ENCODE data around the gene ADIPOR2.

The ADIPOR2 gene

DNA sequence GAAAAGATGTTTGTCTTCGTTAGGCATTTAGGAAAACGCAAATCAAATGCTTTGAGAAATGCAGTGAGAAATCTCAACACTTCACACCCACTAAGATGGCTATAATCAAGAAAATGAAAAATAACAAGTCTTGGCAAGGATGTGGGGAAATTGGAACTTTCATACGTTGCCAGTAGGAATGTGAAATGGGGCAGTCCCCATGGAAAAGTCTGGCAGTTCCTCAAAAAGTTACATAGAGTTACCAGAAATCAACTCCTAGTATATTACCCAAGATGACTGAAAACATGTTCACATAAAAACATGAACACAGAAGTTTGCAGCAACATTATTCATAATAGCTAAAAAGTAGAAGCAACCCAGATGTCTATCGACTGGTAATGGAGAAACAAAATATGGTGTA, 88.0 kb downstream of the ADIPOR2 start:
- Histone ChIP-seq H3K27ac (ENCODE audit: low read length) (no peak overlapping the region), H3K9ac (ENCODE audit: low read depth, low read length) (no peak overlapping the region), H3K4me2 (ENCODE audit: insufficient read depth, low read length) (no peak overlapping the region), H3K27me3 (ENCODE audit: insufficient read depth, low read length, poor library complexity) (no peaks in the 10 kb centered on the region), H2AFZ (ENCODE audit: low read depth, low read length) (no peak overlapping the region), H3K4me1 (ENCODE audit: insufficient read depth, low read length) (no peaks in the 10 kb centered on the region), H4K20me1 (ENCODE audit: insufficient read depth, low read length) (peaks cover 10% of the 10 kb centered on the region), H3K9me3 (ENCODE audit: insufficient read depth, low read length, severe bottlenecking) (no peaks in the 10 kb centered on the region), H3K4me3 (ENCODE audit: low read depth in 1 of 2, low read length in 2 of 2) (no peak overlapping the region), H3K36me3 (ENCODE audit: insufficient read depth, low read length) (peaks cover 68% of the 10 kb centered on the region), H3K79me2 (ENCODE audit: insufficient read depth, low read length) (peaks cover 10% of the 10 kb centered on the region; the same call in 1 of the 2 replicates)
- ATAC-seq (ENCODE audit: insufficient read depth, low read depth): no peak
- DNase-seq: no peak
- TF ChIP-seq, protein P1, sequence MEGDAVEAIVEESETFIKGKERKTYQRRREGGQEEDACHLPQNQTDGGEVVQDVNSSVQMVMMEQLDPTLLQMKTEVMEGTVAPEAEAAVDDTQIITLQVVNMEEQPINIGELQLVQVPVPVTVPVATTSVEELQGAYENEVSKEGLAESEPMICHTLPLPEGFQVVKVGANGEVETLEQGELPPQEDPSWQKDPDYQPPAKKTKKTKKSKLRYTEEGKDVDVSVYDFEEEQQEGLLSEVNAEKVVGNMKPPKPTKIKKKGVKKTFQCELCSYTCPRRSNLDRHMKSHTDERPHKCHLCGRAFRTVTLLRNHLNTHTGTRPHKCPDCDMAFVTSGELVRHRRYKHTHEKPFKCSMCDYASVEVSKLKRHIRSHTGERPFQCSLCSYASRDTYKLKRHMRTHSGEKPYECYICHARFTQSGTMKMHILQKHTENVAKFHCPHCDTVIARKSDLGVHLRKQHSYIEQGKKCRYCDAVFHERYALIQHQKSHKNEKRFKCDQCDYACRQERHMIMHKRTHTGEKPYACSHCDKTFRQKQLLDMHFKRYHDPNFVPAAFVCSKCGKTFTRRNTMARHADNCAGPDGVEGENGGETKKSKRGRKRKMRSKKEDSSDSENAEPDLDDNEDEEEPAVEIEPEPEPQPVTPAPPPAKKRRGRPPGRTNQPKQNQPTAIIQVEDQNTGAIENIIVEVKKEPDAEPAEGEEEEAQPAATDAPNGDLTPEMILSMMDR (IDR thresholded peaks at IDR 0.05; ENCODE audit: borderline replicate concordance, extremely low read depth, low read length, poor library complexity, severe bottlenecking): no peak
- no peak for TF ChIP-seq EZH2 (IDR thresholded peaks at IDR 0.05; ENCODE audit: borderline replicate concordance, low read depth, low read length, severe bottlenecking)

DNA sequence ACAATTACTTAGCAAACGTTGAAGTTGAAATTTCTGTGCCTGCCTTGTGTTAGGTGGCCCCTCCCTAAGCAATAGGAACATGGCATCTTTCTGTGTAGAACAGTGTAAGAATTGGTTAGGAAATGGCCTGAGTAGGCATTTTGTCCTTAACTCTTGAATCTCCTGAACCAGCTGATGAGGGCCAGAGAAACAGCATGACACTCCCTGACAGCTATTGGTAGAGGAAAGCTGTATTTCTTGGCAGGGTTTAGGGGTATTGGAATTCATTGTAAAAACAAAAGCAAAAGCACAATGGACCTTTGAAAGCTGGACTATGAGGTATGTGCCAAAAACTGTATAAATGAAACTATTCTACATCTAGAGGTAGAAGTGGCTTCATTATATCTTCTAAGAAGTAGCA, 88.9 kb downstream of the ADIPOR2 start:
- H3K27ac ChIP-seq (ENCODE audit: low read length): no peak overlapping the region
- H2AFZ ChIP-seq (ENCODE audit: low read depth, low read length): no peak overlapping the region
- H3K9ac ChIP-seq (ENCODE audit: low read depth, low read length): no peak overlapping the region
- TF ChIP-seq EZH2 (IDR thresholded peaks at IDR 0.05; ENCODE audit: borderline replicate concordance, low read depth, low read length, severe bottlenecking): no peak
- TF ChIP-seq, protein P1 (IDR thresholded peaks at IDR 0.05; ENCODE audit: borderline replicate concordance, extremely low read depth, low read length, poor library complexity, severe bottlenecking): no peak
- no peak overlapping the region for H3K4me3 ChIP-seq (ENCODE audit: low read depth in 1 of 2, low read length in 2 of 2)
- H3K4me2 ChIP-seq (ENCODE audit: insufficient read depth, low read length): no peak overlapping the region
- no peaks in the 10 kb centered on the region for H3K9me3 ChIP-seq (ENCODE audit: insufficient read depth, low read length, severe bottlenecking)
- H4K20me1 ChIP-seq (ENCODE audit: insufficient read depth, low read length): peaks cover 7% of the 10 kb centered on the region
- peaks cover 67% of the 10 kb centered on the region for H3K36me3 ChIP-seq (ENCODE audit: insufficient read depth, low read length)
- ATAC-seq (ENCODE audit: insufficient read depth, low read depth) (no peak), DNase-seq (no peak)
- H3K27me3 ChIP-seq (ENCODE audit: insufficient read depth, low read length, poor library complexity): no peaks in the 10 kb centered on the region
- no peaks in the 10 kb centered on the region for H3K4me1 ChIP-seq (ENCODE audit: insufficient read depth, low read length)
- H3K79me2 ChIP-seq (ENCODE audit: insufficient read depth, low read length): peaks cover 7% of the 10 kb centered on the region; the same call in 1 of the 2 replicates

DNA sequence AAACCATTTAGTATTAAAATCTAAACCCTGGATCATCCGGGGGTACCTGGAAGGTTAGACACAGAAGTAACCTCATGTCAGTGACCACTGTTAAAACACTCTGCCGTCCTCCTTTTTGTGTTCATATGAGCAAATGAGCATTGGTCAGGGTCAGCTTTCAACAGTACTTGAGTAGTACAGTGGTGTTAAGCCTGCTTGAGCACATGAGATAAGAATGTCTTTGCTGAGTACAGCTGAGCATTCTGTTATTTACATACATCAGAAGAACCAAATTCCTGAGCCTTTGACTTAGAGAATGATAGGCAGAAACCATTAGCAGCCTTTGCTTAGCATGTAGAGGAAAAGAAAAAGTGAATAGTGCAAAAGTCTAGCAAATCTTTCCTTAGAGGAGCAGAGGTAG, 90.9 kb downstream of the ADIPOR2 start:
- H3K36me3 ChIP-seq (ENCODE audit: insufficient read depth, low read length): peaks cover 71% of the 10 kb centered on the region
- ATAC-seq (ENCODE audit: insufficient read depth, low read depth) (no peak), DNase-seq (no peak)
- H4K20me1 ChIP-seq (ENCODE audit: insufficient read depth, low read length): no peaks in the 10 kb centered on the region; the same call in 1 of the 2 replicates
- H3K4me3 ChIP-seq (ENCODE audit: low read depth in 1 of 2, low read length in 2 of 2): no peak overlapping the region
- no peak overlapping the region for H3K4me2 ChIP-seq (ENCODE audit: insufficient read depth, low read length)
- no peaks in the 10 kb centered on the region for H3K79me2 ChIP-seq (ENCODE audit: insufficient read depth, low read length)
- H3K9ac ChIP-seq (ENCODE audit: low read depth, low read length): no peak overlapping the region
- no peaks in the 10 kb centered on the region for H3K27me3 ChIP-seq (ENCODE audit: insufficient read depth, low read length, poor library complexity)
- H2AFZ ChIP-seq (ENCODE audit: low read depth, low read length): no peak overlapping the region
- no peak overlapping the region for H3K27ac ChIP-seq (ENCODE audit: low read length)
- H3K4me1 ChIP-seq (ENCODE audit: insufficient read depth, low read length): no peaks in the 10 kb centered on the region
- no peak for TF ChIP-seq EZH2 (IDR thresholded peaks at IDR 0.05; ENCODE audit: borderline replicate concordance, low read depth, low read length, severe bottlenecking)
- TF ChIP-seq, protein P1 (IDR thresholded peaks at IDR 0.05; ENCODE audit: borderline replicate concordance, extremely low read depth, low read length, poor library complexity, severe bottlenecking): no peak
- H3K9me3 ChIP-seq (ENCODE audit: insufficient read depth, low read length, severe bottlenecking): no peaks in the 10 kb centered on the region

DNA sequence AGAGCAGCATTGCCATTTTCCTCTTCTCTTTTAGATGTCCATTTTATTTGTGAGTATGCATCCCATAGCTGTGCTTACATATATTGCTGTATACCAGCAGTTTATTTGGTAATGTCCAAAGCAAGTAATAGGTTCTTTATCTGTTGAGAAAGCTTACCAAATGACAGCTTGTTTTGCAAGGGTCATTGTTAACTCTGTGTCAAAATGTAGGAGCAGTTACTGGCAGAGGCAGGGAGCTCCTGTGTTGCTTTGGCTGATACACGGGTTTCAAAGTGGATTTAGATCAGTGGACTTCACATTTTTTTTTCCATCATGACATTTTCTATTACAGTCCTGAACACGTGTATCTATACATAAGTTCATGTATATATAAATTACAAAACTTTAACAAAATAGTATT, 91.3 kb downstream of the ADIPOR2 start:
- H3K4me2 ChIP-seq (ENCODE audit: insufficient read depth, low read length): no peak overlapping the region
- H2AFZ ChIP-seq (ENCODE audit: low read depth, low read length): no peak overlapping the region
- TF ChIP-seq, protein P1 (IDR thresholded peaks at IDR 0.05; ENCODE audit: borderline replicate concordance, extremely low read depth, low read length, poor library complexity, severe bottlenecking): no peak
- no peak for TF ChIP-seq EZH2 (IDR thresholded peaks at IDR 0.05; ENCODE audit: borderline replicate concordance, low read depth, low read length, severe bottlenecking)
- H3K27ac ChIP-seq (ENCODE audit: low read length): no peak overlapping the region
- no peaks in the 10 kb centered on the region; the same call in 1 of the 2 replicates for H4K20me1 ChIP-seq (ENCODE audit: insufficient read depth, low read length)
- H3K4me3 ChIP-seq (ENCODE audit: low read depth in 1 of 2, low read length in 2 of 2): no peak overlapping the region
- no peak overlapping the region for H3K9ac ChIP-seq (ENCODE audit: low read depth, low read length)
- no peaks in the 10 kb centered on the region for H3K4me1 ChIP-seq (ENCODE audit: insufficient read depth, low read length)
- DNase-seq: no peak
- H3K27me3 ChIP-seq (ENCODE audit: insufficient read depth, low read length, poor library complexity): no peaks in the 10 kb centered on the region
- ATAC-seq (ENCODE audit: insufficient read depth, low read depth): no peak
- H3K79me2 ChIP-seq (ENCODE audit: insufficient read depth, low read length): no peaks in the 10 kb centered on the region
- peaks cover 74% of the 10 kb centered on the region for H3K36me3 ChIP-seq (ENCODE audit: insufficient read depth, low read length)
- no peaks in the 10 kb centered on the region for H3K9me3 ChIP-seq (ENCODE audit: insufficient read depth, low read length, severe bottlenecking)

Data from DND-41 (cell line).